GM23248 (cell line): ENCODE data around the gene GLDC.

Experiments
- EZH2 ChIP-seq: fragments of 200-600 bp; sonication (generic); IDR thresholded peaks from 2 replicates; pipeline ENCODE4 v1.6.1; 2018; ENCODE audit warnings: antibody characterized with exemption, mild to moderate bottlenecking; ENCODE audit not compliant: insufficient read depth, poor library complexity, severe bottlenecking
- EZH2phosphoT487 ChIP-seq: fragments of 200-600 bp; sonication (generic); IDR thresholded peaks from 2 replicates; pipeline ENCODE4 v1.6.1; 2018; ENCODE audit warnings: antibody characterized with exemption, moderate library complexity, mild to moderate bottlenecking, low read depth; ENCODE audit not compliant: insufficient read depth

GRCh38 chr9:6567140-6567591 is 78.4 kb downstream of the GLDC start:
- TF ChIP-seq EZH2phosphoT487 (no peak), EZH2 (no peak)
